Measurements from ENCODE around the gene NOL4L.

Gene NOL4L

GRCh38 chr20:32613192-32614053 is 28.3 kb upstream of the NOL4L start:
- DNase-seq: no peak

- no peak for DNase-seq
Observed at GRCh38 chr20:32612351-32613191, 27.4 kb upstream of the NOL4L start.

GRCh38 chr20:32611868-32612267 is 26.7 kb upstream of the NOL4L start:
- no peak for DNase-seq

GRCh38 chr20:32611286-32611685 is 26.2 kb upstream of the NOL4L start:
- DNase-seq: no peak

GRCh38 chr20:32610472-32611218 is 25.5 kb upstream of the NOL4L start:
- DNase-seq: peak; percentile 89

- DNase-seq: no peak
Observed at GRCh38 chr20:32609993-32610392, 24.9 kb upstream of the NOL4L start.

GRCh38 chr20:32609111-32609773 is 24.1 kb upstream of the NOL4L start:
- DNase-seq: no peak

GRCh38 chr20:32608664-32609015 is 23.5 kb upstream of the NOL4L start:
- DNase-seq: no peak

- no peak for DNase-seq
Observed at GRCh38 chr20:32607727-32608663, 22.9 kb upstream of the NOL4L start.

- DNase-seq: no peak
Observed at GRCh38 chr20:32607324-32607723, 22.2 kb upstream of the NOL4L start.

- DNase-seq: no peak
Observed at GRCh38 chr20:32606790-32607189, 21.7 kb upstream of the NOL4L start.

GRCh38 chr20:32606107-32606506 is 21.0 kb upstream of the NOL4L start:
- no peak for DNase-seq

- no peak for DNase-seq
Observed at GRCh38 chr20:32605167-32605656, 20.1 kb upstream of the NOL4L start.

GRCh38 chr20:32603046-32603726 is 18.1 kb upstream of the NOL4L start:
- DNase-seq: no peak

- DNase-seq: no peak
Observed at GRCh38 chr20:32602273-32602672, 17.1 kb upstream of the NOL4L start.

- no peak for DNase-seq
Observed at GRCh38 chr20:32600681-32601237, 15.6 kb upstream of the NOL4L start.

- DNase-seq: no peak
Observed at GRCh38 chr20:32599783-32600340, 14.7 kb upstream of the NOL4L start.

- DNase-seq: no peak
Observed at GRCh38 chr20:32598606-32599005, 13.5 kb upstream of the NOL4L start.

GRCh38 chr20:32597714-32598113 is 12.6 kb upstream of the NOL4L start:
- no peak for DNase-seq

GRCh38 chr20:32596681-32597252 is 11.6 kb upstream of the NOL4L start:
- no peak for DNase-seq

Measured in DMS79 (cell line).